ENCODE measurements around the gene DAPK2.

Gene DAPK2

DNA sequence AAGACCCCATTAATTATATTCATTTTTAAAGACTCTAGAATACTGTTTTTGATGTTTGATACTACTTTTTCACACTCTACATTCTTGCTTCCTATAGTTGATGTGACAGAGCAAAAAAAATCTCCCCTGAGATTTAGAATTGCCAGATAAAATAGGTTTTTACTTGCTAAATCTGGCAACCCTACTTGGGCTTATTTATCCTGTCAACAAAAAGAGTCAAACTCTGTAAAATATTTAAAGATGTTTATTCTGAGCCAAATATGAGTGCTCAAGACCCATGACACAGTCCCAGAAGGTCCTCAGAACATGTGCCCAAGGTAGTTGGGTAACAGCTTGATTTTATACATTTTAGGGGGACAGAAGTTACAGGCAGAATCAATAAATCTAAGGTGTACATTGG, 72.3 kb downstream of the DAPK2 start:
- Histone ChIP-seq H3K36me3 (ENCODE audit: insufficient read depth, low read length) (no peaks in the 10 kb centered on the region), H2AFZ (ENCODE audit: low read length) (no peak overlapping the region), H3K4me1 (ENCODE audit: insufficient read depth, low read length, poor library complexity, severe bottlenecking) (peaks cover 26% of the 10 kb centered on the region), H3K4me2 (ENCODE audit: low read depth, low read length, poor library complexity, severe bottlenecking) (no peak overlapping the region), H3K9me3 (ENCODE audit: insufficient read depth, low read depth, low read length) (no peaks in the 10 kb centered on the region), H3K9ac (ENCODE audit: low read depth, low read length, poor library complexity, severe bottlenecking) (no peak overlapping the region), H3F3A (ENCODE audit: low read depth) (no peaks in the 10 kb centered on the region), H3K27me3 (ENCODE audit: insufficient read depth, low read length, poor library complexity, severe bottlenecking) (no peaks in the 10 kb centered on the region), H4K20me1 (ENCODE audit: insufficient read depth, low read length, poor library complexity, severe bottlenecking) (no peaks in the 10 kb centered on the region), H3K79me2 (ENCODE audit: insufficient read depth, low read length) (no peaks in the 10 kb centered on the region), H3K9me2 (replicated peaks; ENCODE audit: low read depth, low read length) (no peaks in the 10 kb centered on the region), H3K4me3 (ENCODE audit: low read length, poor library complexity, severe bottlenecking) (no peak overlapping the region)
- TF ChIP-seq, protein P1, sequence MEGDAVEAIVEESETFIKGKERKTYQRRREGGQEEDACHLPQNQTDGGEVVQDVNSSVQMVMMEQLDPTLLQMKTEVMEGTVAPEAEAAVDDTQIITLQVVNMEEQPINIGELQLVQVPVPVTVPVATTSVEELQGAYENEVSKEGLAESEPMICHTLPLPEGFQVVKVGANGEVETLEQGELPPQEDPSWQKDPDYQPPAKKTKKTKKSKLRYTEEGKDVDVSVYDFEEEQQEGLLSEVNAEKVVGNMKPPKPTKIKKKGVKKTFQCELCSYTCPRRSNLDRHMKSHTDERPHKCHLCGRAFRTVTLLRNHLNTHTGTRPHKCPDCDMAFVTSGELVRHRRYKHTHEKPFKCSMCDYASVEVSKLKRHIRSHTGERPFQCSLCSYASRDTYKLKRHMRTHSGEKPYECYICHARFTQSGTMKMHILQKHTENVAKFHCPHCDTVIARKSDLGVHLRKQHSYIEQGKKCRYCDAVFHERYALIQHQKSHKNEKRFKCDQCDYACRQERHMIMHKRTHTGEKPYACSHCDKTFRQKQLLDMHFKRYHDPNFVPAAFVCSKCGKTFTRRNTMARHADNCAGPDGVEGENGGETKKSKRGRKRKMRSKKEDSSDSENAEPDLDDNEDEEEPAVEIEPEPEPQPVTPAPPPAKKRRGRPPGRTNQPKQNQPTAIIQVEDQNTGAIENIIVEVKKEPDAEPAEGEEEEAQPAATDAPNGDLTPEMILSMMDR (conservative IDR thresholded peaks at IDR 0.05; ENCODE audit: low read length) = no peak

DNA sequence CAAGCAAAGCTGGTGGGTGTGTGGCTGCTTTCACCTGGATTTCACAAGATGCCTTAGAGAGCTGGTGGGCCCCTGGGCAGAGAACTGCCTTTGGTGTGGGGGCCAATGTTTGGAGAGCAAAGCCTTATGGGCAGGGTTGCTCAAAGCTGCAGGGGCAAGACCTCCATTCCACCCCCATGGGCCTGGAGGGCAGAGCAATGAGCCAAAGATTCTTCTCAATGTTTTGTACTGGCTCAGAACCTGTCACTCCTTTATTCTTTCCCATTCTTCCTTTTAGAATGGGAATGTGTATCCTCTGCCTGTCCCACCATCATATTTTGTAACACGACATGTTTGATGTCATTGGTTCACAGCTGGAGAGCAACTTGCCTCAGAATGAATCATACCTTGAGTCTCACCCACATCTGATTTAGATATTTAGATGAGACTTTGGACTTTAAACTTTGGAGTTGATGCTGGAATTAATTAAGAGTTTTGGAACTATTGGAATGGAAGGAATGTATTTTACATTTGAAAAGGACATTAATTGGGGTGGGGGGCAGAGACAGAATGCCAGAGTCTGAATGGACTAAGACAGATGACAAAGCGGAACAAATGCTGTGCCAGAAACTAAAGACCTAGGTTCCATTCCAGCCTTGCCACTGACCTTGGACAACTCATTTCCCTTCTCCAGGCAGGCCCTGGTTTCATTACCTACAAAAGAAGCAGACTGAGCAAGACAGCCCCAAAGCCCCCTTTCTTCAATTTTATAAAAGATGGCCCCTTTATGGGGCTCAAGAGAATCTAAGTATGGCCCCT, 72.9 kb downstream of the DAPK2 start:
- Histone ChIP-seq H3K9me3 (ENCODE audit: insufficient read depth, low read depth, low read length) (no peaks in the 10 kb centered on the region), H3K79me2 (ENCODE audit: insufficient read depth, low read length) (no peaks in the 10 kb centered on the region), H4K20me1 (ENCODE audit: insufficient read depth, low read length, poor library complexity, severe bottlenecking) (no peaks in the 10 kb centered on the region), H3K4me2 (ENCODE audit: low read depth, low read length, poor library complexity, severe bottlenecking) (no peak overlapping the region), H3K4me3 (ENCODE audit: low read length, poor library complexity, severe bottlenecking) (no peak overlapping the region), H3K9me2 (replicated peaks; ENCODE audit: low read depth, low read length) (no peaks in the 10 kb centered on the region), H3K27me3 (ENCODE audit: insufficient read depth, low read length, poor library complexity, severe bottlenecking) (no peaks in the 10 kb centered on the region), H3K36me3 (ENCODE audit: insufficient read depth, low read length) (no peaks in the 10 kb centered on the region), H3F3A (ENCODE audit: low read depth) (no peaks in the 10 kb centered on the region), H2AFZ (ENCODE audit: low read length) (no peak overlapping the region), H3K9ac (ENCODE audit: low read depth, low read length, poor library complexity, severe bottlenecking) (no peak overlapping the region), H3K4me1 (ENCODE audit: insufficient read depth, low read length, poor library complexity, severe bottlenecking) (peaks cover 32% of the 10 kb centered on the region)
- TF ChIP-seq, protein P1 (conservative IDR thresholded peaks at IDR 0.05; ENCODE audit: low read length) = no peak
- TF ChIP-seq EZH2phosphoT487 (IDR thresholded peaks at IDR 0.05; ENCODE audit: borderline replicate concordance) = no peak

DNA sequence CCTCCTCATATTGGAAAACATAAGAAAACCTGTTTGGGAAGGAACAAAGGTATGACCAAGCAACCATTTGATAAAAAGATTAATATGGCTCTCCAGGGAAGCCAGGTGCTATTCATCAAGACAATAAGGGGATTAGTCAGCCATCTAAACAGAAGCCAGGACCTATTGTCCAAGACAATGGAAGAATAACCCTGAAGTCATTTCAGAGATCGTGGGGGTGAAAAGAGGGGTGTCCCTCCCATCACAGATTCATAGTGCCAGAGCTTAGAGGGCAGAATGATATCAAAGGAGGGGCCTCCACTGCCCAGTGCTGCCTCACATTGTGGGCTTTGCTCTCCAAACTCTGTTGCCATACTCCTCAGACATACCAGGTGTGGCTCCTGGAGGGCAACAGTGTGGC, 73.5 kb downstream of the DAPK2 start:
- no peak overlapping the region for H3K4me3 ChIP-seq (ENCODE audit: low read length, poor library complexity, severe bottlenecking)
- H3F3A ChIP-seq (ENCODE audit: low read depth) = no peaks in the 10 kb centered on the region
- peaks cover 34% of the 10 kb centered on the region for H3K4me1 ChIP-seq (ENCODE audit: insufficient read depth, low read length, poor library complexity, severe bottlenecking)
- no peak for TF ChIP-seq EZH2phosphoT487 (IDR thresholded peaks at IDR 0.05; ENCODE audit: borderline replicate concordance)
- TF ChIP-seq, protein P1 (conservative IDR thresholded peaks at IDR 0.05; ENCODE audit: low read length) = no peak
- H3K79me2 ChIP-seq (ENCODE audit: insufficient read depth, low read length) = no peaks in the 10 kb centered on the region
- H3K9ac ChIP-seq (ENCODE audit: low read depth, low read length, poor library complexity, severe bottlenecking) = no peak overlapping the region
- H4K20me1 ChIP-seq (ENCODE audit: insufficient read depth, low read length, poor library complexity, severe bottlenecking) = no peaks in the 10 kb centered on the region
- H3K36me3 ChIP-seq (ENCODE audit: insufficient read depth, low read length) = no peaks in the 10 kb centered on the region
- H3K4me2 ChIP-seq (ENCODE audit: low read depth, low read length, poor library complexity, severe bottlenecking) = no peak overlapping the region
- H3K9me3 ChIP-seq (ENCODE audit: insufficient read depth, low read depth, low read length) = no peaks in the 10 kb centered on the region
- H3K9me2 ChIP-seq (replicated peaks; ENCODE audit: low read depth, low read length) = no peaks in the 10 kb centered on the region
- H3K27me3 ChIP-seq (ENCODE audit: insufficient read depth, low read length, poor library complexity, severe bottlenecking) = no peaks in the 10 kb centered on the region
- no peak overlapping the region for H2AFZ ChIP-seq (ENCODE audit: low read length)

Data from Loucy (cell line).